Gastrocnemius medialis (tissue), 4 donors: ENCODE data around the gene SCNN1B. TPM values are rescaled to one million over a fixed set of nuclear protein-coding genes. Genes with fewer than 3 reads are reported as not detected.

Source experiments
- ATAC-seq, 2 donors: fragments of 150-250 bp; one replicate each; pipeline ENCODE4 v1.9.1; 2016
- DNase-seq, 2 donors: peaks; one replicate each; pipeline ENCODE4 v3.0.0-alpha.2; 2019
- H3K27ac ChIP-seq, 4 donors: fragments of 200-600 bp; sonication (generic); 1 replicate in 1 of 4; 2 replicates in 3 of 4; pipeline ENCODE4 v1.5.1; 2016 to 2018; ENCODE audit warnings: mild to moderate bottlenecking in 2 of 4, moderate library complexity in 1 of 4
- H3K27me3 ChIP-seq, 3 donors: fragments of 200-600 bp; sonication (generic) in 2 of 3; 1 replicate in 1 of 3; 2 replicates in 2 of 3; pipeline versions ENCODE4 v1.5.1 to v1.6.0; 2016 to 2019; ENCODE audit warnings: mild to moderate bottlenecking in 1 of 3, moderate library complexity in 1 of 3
- H3K36me3 ChIP-seq, 2 donors: fragments of 200-600 bp; sonication (generic) in 1 of 2; one replicate each; pipeline ENCODE4 v1.5.1; 2017 to 2018
- H3K4me1 ChIP-seq, 2 donors: fragments of 200-600 bp; sonication (generic) in 1 of 2; one replicate each; pipeline ENCODE4 v1.5.1; 2016 to 2017; ENCODE audit warnings: mild to moderate bottlenecking in 2 of 2
- H3K4me3 ChIP-seq, 4 donors: fragments of 200-600 bp; sonication (generic) in 3 of 4; 1 replicate in 1 of 4; 2 replicates in 3 of 4; pipeline ENCODE4 v1.5.1; 2016 to 2019; ENCODE audit warnings: mild to moderate bottlenecking in 2 of 4
- H3K9me3 ChIP-seq, 3 donors: fragments of 200-600 bp; sonication (generic) in 2 of 3; 1 replicate in 1 of 3; 2 replicates in 2 of 3; pipeline ENCODE4 v1.5.1; 2016 to 2019
- POLR2A ChIP-seq, 2 donors: fragments of 450-650 bp; IDR thresholded peaks; one replicate each; pipeline ENCODE4 v1.6.1; 2017; ENCODE audit warnings: antibody characterized with exemption in 2 of 2, mild to moderate bottlenecking in 2 of 2, moderate library complexity in 2 of 2
- in situ Hi-C, 4 donors: fragments of 200-750 bp; cut with MboI; loops; one replicate each; pipeline versions ENCODE4 v1.15.0 to v1.8.0; 2017; ENCODE audit warnings: low sequenced_read_pairs in 4 of 4
- intact Hi-C: fragments of 100-400 bp; cut with DNase I; formaldehyde crosslinking; loops from one replicate; pipeline ENCODE4 v1.15.1; 2023; ENCODE audit warnings: low total_unique reads
- total RNA-seq, 4 donors: library from RNA; depleted of rRNA; stranded (reverse); fragments of >200 nt; gene quantifications; one replicate each; pipeline versions ENCODE4 v1.1.0 to v1.2.3, GENCODE V29; 2016
- TF ChIP-seq, protein P1 (sequence below), 5 experiments: fragments of 450-650 bp in 3 of 5; fragments of 200-600 bp in 2 of 5; sonication (generic) in 2 of 5; IDR thresholded peaks in 4 of 5; conservative IDR thresholded peaks in 1 of 5; 1 replicate in 4 of 5; 2 replicates in 1 of 5; pipeline ENCODE4 v1.5.1; 2016 to 2019; ENCODE audit warnings: antibody characterized with exemption in 5 of 5, mild to moderate bottlenecking in 3 of 5, moderate library complexity in 3 of 5

SCNN1B gene
- total RNA-seq, 4 donors from 2014 or later: 0.81 to 2.3 (median 0.99) TPM

DNA sequence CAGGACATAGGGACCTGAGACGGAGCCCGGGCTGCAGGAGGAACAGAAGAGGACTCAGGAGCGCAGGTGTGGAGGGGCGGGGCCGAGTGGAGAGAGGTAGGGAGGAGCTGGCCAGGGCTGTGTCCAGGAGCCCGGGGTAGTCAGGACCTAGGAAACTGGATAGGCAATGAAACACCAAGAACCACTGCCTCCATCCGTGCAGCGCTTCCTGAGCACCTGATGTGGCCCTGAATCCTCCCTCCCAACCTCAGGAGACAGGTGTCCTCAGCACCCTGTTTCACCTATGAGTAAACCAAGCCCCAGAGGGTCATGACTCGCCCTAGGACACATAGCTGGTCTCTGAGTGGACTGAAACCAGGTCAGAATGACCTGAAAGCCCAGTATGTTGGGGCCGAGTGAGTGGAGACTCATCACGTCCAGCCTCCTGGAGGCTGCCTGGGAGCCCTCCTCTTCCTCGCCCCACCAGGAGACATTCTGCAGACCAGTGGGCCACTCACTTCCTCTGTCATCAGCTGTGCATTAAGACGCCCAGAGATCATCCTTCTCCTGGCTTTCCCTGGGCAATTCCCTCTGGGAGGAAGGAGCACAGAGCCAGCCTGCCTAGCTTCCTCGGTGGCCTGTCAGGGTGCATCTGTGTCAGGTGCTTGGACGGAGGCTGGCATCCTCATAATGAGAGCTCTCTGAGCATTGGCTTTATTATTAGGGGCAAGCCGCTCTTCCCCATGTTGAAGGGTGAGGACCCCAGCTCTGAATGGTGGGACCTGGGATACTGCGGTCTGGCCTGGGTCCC, 72.8 kb downstream of the SCNN1B start:
- in situ Hi-C loops (no loop called here), intact Hi-C loops (no loop called here)
- TF ChIP-seq, protein P1, sequence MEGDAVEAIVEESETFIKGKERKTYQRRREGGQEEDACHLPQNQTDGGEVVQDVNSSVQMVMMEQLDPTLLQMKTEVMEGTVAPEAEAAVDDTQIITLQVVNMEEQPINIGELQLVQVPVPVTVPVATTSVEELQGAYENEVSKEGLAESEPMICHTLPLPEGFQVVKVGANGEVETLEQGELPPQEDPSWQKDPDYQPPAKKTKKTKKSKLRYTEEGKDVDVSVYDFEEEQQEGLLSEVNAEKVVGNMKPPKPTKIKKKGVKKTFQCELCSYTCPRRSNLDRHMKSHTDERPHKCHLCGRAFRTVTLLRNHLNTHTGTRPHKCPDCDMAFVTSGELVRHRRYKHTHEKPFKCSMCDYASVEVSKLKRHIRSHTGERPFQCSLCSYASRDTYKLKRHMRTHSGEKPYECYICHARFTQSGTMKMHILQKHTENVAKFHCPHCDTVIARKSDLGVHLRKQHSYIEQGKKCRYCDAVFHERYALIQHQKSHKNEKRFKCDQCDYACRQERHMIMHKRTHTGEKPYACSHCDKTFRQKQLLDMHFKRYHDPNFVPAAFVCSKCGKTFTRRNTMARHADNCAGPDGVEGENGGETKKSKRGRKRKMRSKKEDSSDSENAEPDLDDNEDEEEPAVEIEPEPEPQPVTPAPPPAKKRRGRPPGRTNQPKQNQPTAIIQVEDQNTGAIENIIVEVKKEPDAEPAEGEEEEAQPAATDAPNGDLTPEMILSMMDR (IDR thresholded peaks at IDR 0.05 in 4 of 5, conservative IDR thresholded peaks at IDR 0.05 in 1 of 5): no peak
- TF ChIP-seq POLR2A (IDR thresholded peaks at IDR 0.05): no peak
- H3K27me3 ChIP-seq: no peaks in the 10 kb centered on the region
- H3K27ac ChIP-seq: no peak overlapping the region
- no peaks in the 10 kb centered on the region for H3K36me3 ChIP-seq
- DNase-seq: no peak
- no peaks in the 10 kb centered on the region for H3K4me1 ChIP-seq
- H3K4me3 ChIP-seq: no peak overlapping the region
- no peak for ATAC-seq
- no peaks in the 10 kb centered on the region for H3K9me3 ChIP-seq

DNA sequence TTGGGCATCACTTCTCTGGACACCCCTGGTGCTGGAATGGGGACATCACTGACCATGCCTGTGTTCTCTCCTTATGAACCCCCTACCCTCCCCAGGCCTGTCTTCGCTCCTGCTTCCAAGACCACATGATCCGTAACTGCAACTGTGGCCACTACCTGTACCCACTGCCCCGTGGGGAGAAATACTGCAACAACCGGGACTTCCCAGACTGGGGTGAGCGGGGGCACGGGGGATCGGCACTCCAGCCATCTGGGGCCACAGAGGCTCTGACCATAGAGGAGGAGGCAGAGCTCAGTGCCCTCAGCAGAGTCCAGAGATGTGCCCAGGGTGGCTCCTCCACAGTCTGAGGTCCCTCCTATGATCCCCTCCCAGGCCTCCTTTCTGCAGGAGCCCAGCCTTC, 73.5 kb downstream of the SCNN1B start:
- Histone ChIP-seq H3K4me3 (no peak overlapping the region), H3K9me3 (no peaks in the 10 kb centered on the region), H3K27ac (no peak overlapping the region), H3K36me3 (no peaks in the 10 kb centered on the region), H3K4me1 (no peaks in the 10 kb centered on the region), H3K27me3 (no peaks in the 10 kb centered on the region)
- intact Hi-C loops: no loop called here
- in situ Hi-C loops: no loop called here
- no peak for DNase-seq
- ATAC-seq: no peak
- TF ChIP-seq POLR2A (IDR thresholded peaks at IDR 0.05): no peak
- TF ChIP-seq, protein P1 (IDR thresholded peaks at IDR 0.05 in 4 of 5, conservative IDR thresholded peaks at IDR 0.05 in 1 of 5): no peak

DNA sequence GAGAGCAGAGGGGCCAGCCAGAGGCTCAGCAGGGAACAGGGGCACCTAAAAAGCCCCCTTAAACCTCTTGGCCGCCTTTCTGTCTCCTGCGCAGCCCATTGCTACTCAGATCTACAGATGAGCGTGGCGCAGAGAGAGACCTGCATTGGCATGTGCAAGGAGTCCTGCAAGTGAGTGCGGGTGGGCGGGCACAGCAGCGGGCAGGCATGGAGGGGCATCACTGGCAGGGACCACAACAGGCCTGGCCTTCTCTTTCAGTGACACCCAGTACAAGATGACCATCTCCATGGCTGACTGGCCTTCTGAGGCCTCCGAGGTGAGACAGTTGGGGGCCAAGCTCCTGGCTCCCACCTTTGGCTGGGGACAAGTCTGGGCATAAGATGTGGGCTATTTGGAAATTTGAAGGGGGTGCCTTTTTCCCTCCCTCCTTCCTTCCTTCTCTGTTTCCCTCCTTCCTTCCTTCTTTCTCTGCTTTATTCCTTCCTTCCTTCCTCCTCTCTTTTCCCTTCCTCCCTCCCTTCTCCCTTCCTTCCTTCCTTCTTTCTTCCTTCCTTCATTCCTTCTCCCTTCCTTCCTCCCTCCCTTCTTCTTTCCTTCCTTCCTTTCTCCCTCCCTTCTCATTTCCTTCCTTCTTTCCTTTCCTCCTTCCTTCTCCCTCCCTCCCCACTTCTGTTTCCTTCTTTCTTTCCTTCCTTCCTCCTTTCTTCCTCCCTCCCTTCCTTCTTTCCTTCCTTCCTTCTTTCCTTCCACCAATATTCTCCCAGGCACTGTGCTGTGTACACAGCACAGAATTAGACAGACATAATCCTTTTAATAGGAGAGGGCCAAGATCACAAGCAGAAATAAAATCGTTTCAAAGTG, 75.2 kb downstream of the SCNN1B start:
- Histone ChIP-seq H3K9me3 (no peaks in the 10 kb centered on the region), H3K27ac (no peak overlapping the region), H3K4me3 (no peak overlapping the region), H3K36me3 (no peaks in the 10 kb centered on the region), H3K27me3 (no peaks in the 10 kb centered on the region), H3K4me1 (no peaks in the 10 kb centered on the region)
- DNase-seq (no peak), ATAC-seq (no peak)
- intact Hi-C loops (no loop called here), in situ Hi-C loops (no loop called here)
- TF ChIP-seq, protein P1 (IDR thresholded peaks at IDR 0.05 in 4 of 5, conservative IDR thresholded peaks at IDR 0.05 in 1 of 5): no peak
- no peak for TF ChIP-seq POLR2A (IDR thresholded peaks at IDR 0.05)

DNA sequence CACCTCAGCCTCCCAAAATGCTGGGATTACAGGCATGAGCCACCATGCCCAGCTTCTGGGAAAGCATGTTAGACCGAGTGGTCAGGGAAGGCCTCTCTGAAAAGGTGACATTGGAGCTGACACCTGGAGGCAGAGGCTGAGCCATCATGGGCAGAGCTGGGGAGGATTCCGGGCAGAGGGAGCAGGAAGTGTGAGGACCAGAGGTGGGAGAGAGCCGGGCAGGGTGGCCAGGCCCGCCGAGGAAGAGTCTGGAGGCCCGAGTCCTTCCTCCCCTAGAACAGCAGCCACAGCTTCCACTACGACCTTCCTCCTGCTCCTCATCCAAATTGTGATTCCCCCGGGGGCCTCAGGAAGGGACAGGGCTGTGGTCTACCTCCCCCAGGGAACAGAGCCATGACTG, 76.2 kb downstream of the SCNN1B start:
- ATAC-seq (no peak), DNase-seq (no peak)
- in situ Hi-C loops (no loop called here), intact Hi-C loops (no loop called here)
- no peak overlapping the region for H3K4me3 ChIP-seq
- H3K27me3 ChIP-seq: no peaks in the 10 kb centered on the region
- no peak overlapping the region for H3K27ac ChIP-seq
- no peaks in the 10 kb centered on the region for H3K36me3 ChIP-seq
- no peaks in the 10 kb centered on the region for H3K9me3 ChIP-seq
- TF ChIP-seq, protein P1 (IDR thresholded peaks at IDR 0.05 in 4 of 5, conservative IDR thresholded peaks at IDR 0.05 in 1 of 5): no peak
- no peak for TF ChIP-seq POLR2A (IDR thresholded peaks at IDR 0.05)
- H3K4me1 ChIP-seq: no peaks in the 10 kb centered on the region
